GM19193 (cell line): ENCODE measurements around the gene CYB561.

Source experiments
- POLR2A ChIP-seq: IDR thresholded peaks from 4 replicates; pipeline ENCODE4 v1.6.1; 2011; ENCODE audit not compliant: insufficient read depth, insufficient read length; ENCODE audit errors: extremely low read depth

The CYB561 gene

DNA sequence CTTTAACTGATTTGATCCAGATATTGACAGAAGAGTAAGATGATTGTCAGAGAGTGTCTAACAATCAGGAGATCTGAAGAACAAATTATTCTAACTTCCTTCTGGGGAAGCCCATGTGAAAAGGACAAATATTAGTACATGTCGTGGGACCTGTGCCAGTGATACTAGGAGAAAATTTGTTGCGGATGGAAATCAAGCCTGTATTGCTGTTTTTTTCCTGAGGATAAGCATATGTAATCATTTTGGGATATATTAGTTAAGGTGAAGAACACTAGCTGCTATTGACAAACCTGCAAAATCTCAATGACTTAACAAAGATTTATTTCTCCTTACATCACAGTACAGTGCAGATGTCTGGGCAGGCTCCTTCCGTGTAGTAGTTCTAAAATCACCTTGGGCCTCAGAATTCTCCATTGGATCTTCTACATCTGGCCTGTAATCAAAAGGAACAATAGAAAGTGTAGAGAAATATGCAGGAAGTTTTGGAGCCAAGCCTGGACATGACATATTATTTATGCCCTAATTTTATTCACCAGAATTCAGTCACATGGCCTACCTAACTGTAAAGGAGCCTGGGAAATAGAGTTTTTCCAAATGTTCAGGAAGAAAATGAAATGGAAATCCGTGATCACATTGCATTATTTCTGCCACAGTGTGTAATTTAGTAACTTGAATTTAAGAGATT, 58.3 kb downstream of the CYB561 start:
- no peak for TF ChIP-seq POLR2A

DNA sequence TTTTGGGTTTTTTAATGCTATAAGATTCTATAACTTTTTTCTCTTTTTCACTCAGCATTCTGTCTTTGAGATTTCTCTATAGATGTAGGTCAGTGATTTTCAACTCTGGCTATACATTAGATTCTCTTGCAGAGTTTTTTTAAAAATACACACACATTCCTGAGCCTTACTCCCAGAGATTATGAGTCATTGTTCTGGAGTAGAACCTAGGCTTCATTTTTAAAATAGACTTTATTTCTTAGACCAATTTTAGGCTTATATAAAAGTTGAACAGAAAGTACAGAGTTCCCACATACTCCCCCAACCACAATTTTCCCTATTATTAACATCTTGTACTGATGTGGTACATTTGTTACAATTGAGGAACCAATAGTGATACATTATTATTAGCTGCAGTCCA, 63.3 kb downstream of the CYB561 start:
- TF ChIP-seq POLR2A: no peak
